Fibroblast of mammary gland (primary cell): ENCODE results near the gene WNT9B.
"Not testable (repeated sequence)": the region's sequence is repeated elsewhere in the genome, so short reads cannot be mapped to it uniquely, and the experiment has no call there.

Experiments
- DNase-seq: peaks from one replicate; pipeline ENCODE4 v3.0.0-alpha.2; 2010; ENCODE audit warnings: low read depth
- H3K4me3 ChIP-seq: 2 replicates; pipeline ENCODE4 v1.5.1; 2011; ENCODE audit warnings: low read depth, mild to moderate bottlenecking, low read length, moderate library complexity; ENCODE audit not compliant: control insufficient read depth
- TF ChIP-seq, protein P1 (sequence below): conservative IDR thresholded peaks from 2 replicates; pipeline ENCODE4 v1.5.1; 2011; ENCODE audit warnings: low read depth, low read length, inconsistent platforms; ENCODE audit not compliant: control insufficient read depth, insufficient read depth

Gene WNT9B

DNA sequence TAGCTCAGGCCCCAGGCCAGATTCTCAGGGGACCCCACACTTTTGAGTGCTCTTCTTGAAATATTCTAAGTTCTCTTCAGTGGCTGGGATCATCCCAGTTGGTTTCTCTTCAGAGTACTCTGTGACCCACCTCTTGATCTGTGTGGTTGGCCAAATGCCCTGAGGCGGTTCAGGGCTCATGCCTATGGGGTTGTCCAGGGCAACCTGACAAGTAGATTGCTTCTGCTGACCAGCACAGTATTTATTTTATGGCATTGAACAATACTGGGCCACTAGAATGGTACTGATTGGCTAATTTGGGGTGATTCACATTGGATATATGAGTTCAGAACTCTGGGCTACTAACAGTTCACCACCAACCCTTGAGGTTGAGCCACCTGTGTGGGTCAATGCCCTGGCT lies 64.2 kb downstream of the WNT9B start:
- TF ChIP-seq, protein P1, sequence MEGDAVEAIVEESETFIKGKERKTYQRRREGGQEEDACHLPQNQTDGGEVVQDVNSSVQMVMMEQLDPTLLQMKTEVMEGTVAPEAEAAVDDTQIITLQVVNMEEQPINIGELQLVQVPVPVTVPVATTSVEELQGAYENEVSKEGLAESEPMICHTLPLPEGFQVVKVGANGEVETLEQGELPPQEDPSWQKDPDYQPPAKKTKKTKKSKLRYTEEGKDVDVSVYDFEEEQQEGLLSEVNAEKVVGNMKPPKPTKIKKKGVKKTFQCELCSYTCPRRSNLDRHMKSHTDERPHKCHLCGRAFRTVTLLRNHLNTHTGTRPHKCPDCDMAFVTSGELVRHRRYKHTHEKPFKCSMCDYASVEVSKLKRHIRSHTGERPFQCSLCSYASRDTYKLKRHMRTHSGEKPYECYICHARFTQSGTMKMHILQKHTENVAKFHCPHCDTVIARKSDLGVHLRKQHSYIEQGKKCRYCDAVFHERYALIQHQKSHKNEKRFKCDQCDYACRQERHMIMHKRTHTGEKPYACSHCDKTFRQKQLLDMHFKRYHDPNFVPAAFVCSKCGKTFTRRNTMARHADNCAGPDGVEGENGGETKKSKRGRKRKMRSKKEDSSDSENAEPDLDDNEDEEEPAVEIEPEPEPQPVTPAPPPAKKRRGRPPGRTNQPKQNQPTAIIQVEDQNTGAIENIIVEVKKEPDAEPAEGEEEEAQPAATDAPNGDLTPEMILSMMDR, result no peak
- no peak overlapping the region for H3K4me3 ChIP-seq

GRCh38 chr17:46916211-46916610 lies 64.8 kb downstream of the WNT9B start:
- TF ChIP-seq, protein P1, result no peak
- H3K4me3 ChIP-seq, result no peak overlapping the region
- peak; percentile 5 for DNase-seq

More for the DNA sequence above, 64.2 kb downstream of the WNT9B start:
- no peak for DNase-seq

DNA sequence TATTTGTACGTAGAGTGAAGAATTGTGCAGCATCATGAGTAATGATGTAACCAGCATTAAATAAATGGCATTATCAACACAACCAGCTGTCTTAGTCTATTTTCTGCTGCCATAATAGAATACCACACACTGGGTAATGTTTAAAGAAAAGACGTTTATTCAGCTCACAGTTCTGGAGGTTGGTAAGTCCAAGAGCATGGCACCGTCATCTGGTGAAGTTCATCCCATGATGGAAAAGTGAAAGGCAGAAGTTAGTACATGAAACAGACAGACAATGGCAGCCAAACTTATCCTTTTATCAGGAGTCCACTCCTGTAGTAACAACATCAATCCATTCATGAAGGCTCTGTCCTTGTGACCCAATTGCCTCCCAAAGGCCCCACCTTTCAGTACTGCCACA lies 65.2 kb downstream of the WNT9B start:
- TF ChIP-seq, protein P1, result no peak
- no peak overlapping the region for H3K4me3 ChIP-seq
- no peak for DNase-seq

- TF ChIP-seq, protein P1, result no peak
- no peak overlapping the region for H3K4me3 ChIP-seq
- no peak for DNase-seq
Measured at GRCh38 chr17:46917041-46917440, 65.7 kb downstream of the WNT9B start.

- no peak for DNase-seq
- H3K4me3 ChIP-seq, result no peak overlapping the region
- TF ChIP-seq, protein P1, result no peak
Measured at GRCh38 chr17:46917516-46917915, 66.1 kb downstream of the WNT9B start.

- not testable (repeated sequence) for DNase-seq
- H3K4me3 ChIP-seq, result peak overlapping the region; percentile 99
Measured at GRCh38 chr17:46921962-46922361, 70.6 kb downstream of the WNT9B start.

- H3K4me3 ChIP-seq, result peak overlapping the region; percentile 99
- no peak for DNase-seq
- TF ChIP-seq, protein P1, result no peak
Measured at GRCh38 chr17:46922487-46922803, 71.1 kb downstream of the WNT9B start.
